Astrocyte (in vitro differentiated cells and primary cell): ENCODE data around the gene ACTRT2. TPM values are rescaled to one million over a fixed set of nuclear protein-coding genes. Genes with fewer than 3 reads are reported as not detected.

Experiments used
- DNase-seq: peaks from one replicate; pipeline ENCODE4 v3.0.0-alpha.2; 2010; ENCODE audit warnings: low read depth
- FAIRE-seq: peaks from 2 replicates; lab custom pipeline; 2011; peaks lifted over from hg19 to GRCh38; lab: Jason Lieb, UNC
- H2AFZ ChIP-seq: 2 replicates; pipeline ENCODE4 v1.6.0; 2012; ENCODE audit warnings: low read depth, low read length, inconsistent platforms
- H3K27ac ChIP-seq: 2 replicates; pipeline ENCODE4 v1.5.1; 2011; ENCODE audit warnings: low read depth, low read length, inconsistent platforms
- H3K27me3 ChIP-seq: 2 replicates; pipeline ENCODE4 v1.6.0; 2011; ENCODE audit warnings: low read length, inconsistent platforms; ENCODE audit not compliant: insufficient read depth
- H3K36me3 ChIP-seq: 2 replicates; pipeline ENCODE4 v1.5.1; 2011; ENCODE audit warnings: low read length, inconsistent platforms; ENCODE audit not compliant: insufficient read depth
- H3K4me1 ChIP-seq: 2 replicates; pipeline ENCODE4 v1.5.1; 2011; ENCODE audit warnings: low read length, inconsistent platforms; ENCODE audit not compliant: insufficient read depth
- H3K4me2 ChIP-seq: 2 replicates; pipeline ENCODE4 v1.6.0; 2012; ENCODE audit warnings: low read length, inconsistent platforms
- H3K4me3 ChIP-seq: 2 replicates; pipeline ENCODE4 v1.5.1; 2011; ENCODE audit warnings: low read depth, mild to moderate bottlenecking, low read length, inconsistent platforms; ENCODE audit not compliant: insufficient read depth
- H3K79me2 ChIP-seq: 2 replicates; pipeline ENCODE4 v1.6.0; 2012; ENCODE audit warnings: mild to moderate bottlenecking, low read length, inconsistent platforms; ENCODE audit not compliant: insufficient read depth
- H3K9ac ChIP-seq: 2 replicates; pipeline ENCODE4 v1.6.0; 2012; ENCODE audit warnings: mild to moderate bottlenecking, low read length, inconsistent platforms
- H3K9me3 ChIP-seq: 2 replicates; pipeline ENCODE4 v1.5.1; 2012; ENCODE audit warnings: low read depth, mild to moderate bottlenecking, low read length, inconsistent platforms; ENCODE audit not compliant: insufficient read depth
- H4K20me1 ChIP-seq: 2 replicates; pipeline ENCODE4 v1.6.0; 2012; ENCODE audit warnings: low read length, inconsistent platforms; ENCODE audit not compliant: insufficient read depth
- H3K27ac Mint-ChIP-seq: one replicate; pipeline ENCODE4 v1.8.0; 2021; ENCODE audit warnings: mild to moderate bottlenecking, mixed read lengths; ENCODE audit not compliant: unreplicated experiment
- H3K27me3 Mint-ChIP-seq: one replicate; pipeline ENCODE4 v1.8.0; 2021; ENCODE audit warnings: low read depth, mixed read lengths; ENCODE audit not compliant: unreplicated experiment
- H3K36me3 Mint-ChIP-seq: one replicate; pipeline ENCODE4 v1.8.0; 2021; ENCODE audit warnings: low read depth, mixed read lengths; ENCODE audit not compliant: unreplicated experiment
- H3K4me1 Mint-ChIP-seq: one replicate; pipeline ENCODE4 v1.8.0; 2021; ENCODE audit warnings: low read depth, mixed read lengths; ENCODE audit not compliant: unreplicated experiment
- H3K4me3 Mint-ChIP-seq: one replicate; pipeline ENCODE4 v1.8.0; 2021; ENCODE audit warnings: mild to moderate bottlenecking, moderate library complexity, mixed read lengths; ENCODE audit not compliant: unreplicated experiment
- H3K9me3 Mint-ChIP-seq: one replicate; pipeline ENCODE4 v1.8.0; 2021; ENCODE audit warnings: mild to moderate bottlenecking, mixed read lengths; ENCODE audit not compliant: unreplicated experiment
- CTCF ChIP-seq: IDR thresholded peaks from 2 replicates; pipeline ENCODE4 v1.5.1; 2011; ENCODE audit warnings: low read depth, mild to moderate bottlenecking, inconsistent platforms, low read length, moderate library complexity; ENCODE audit not compliant: insufficient read depth
- EZH2 ChIP-seq: IDR thresholded peaks from 2 replicates; pipeline ENCODE4 v1.6.1; 2012; ENCODE audit warnings: mild to moderate bottlenecking, low read length, inconsistent platforms; ENCODE audit not compliant: insufficient read depth
- total RNA-seq: library from RNA; stranded (reverse); gene quantifications from 2 replicates; pipeline ENCODE4 v1.2.1, GENCODE V29; 2021

ACTRT2 gene
- total RNA-seq, 1 donor from 2014 or later = not detected

GRCh38 chr1:3001471-3002348 is 19.6 kb upstream of the ACTRT2 start:
- TF ChIP-seq CTCF (no peak), EZH2 (no peak)

DNA sequence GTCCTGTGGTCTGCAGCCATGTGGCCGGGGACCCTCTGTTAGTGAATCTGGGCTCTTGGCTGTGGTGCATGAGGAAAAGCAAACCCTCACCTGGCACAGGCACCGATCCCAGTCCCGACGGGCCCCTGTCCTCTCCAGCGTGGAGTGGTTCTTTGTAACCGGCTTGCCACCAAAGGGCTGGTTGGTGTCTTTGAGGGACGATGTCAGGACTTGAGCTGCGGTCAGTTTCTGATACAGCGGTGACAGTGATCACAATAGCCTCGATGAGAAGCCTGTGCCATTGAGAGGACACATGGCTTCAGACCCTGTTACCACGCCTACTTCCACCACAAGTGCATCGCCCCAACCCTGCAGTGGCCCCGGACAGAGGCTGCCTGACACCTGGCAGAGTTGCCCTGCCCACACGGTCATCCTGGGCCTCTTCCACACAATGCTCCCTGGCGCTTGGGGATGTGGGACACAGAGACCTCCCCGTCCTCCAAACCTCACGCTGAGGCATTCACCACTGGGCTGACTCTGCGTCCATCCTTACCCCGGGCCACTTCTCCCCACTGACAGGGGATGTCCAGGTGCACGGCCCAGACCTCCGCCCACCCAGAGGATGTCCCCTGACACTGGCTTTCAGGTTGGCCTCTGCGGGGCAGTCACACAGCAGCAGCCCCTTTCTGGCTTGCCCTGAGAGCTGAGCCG is 18.8 kb upstream of the ACTRT2 start:
- Histone ChIP-seq H3K27me3 (no peaks in the 10 kb centered on the region), H2AFZ (no peak overlapping the region), H3K27ac (no peak overlapping the region), H3K79me2 (no peaks in the 10 kb centered on the region), H3K4me1 (no peaks in the 10 kb centered on the region), H3K4me2 (no peak overlapping the region), H3K9ac (no peak overlapping the region), H3K9me3 (peaks cover 3% of the 10 kb centered on the region), H3K36me3 (no peaks in the 10 kb centered on the region), H4K20me1 (no peaks in the 10 kb centered on the region), H3K4me3 (no peak overlapping the region)
- no peak overlapping the region for H3K27ac Mint-ChIP-seq
- peaks cover 46% of the 10 kb centered on the region for H3K27me3 Mint-ChIP-seq
- TF ChIP-seq EZH2 (no peak), CTCF (no peak)
- DNase-seq (no peak), FAIRE-seq (no peak)
- H3K9me3 Mint-ChIP-seq = peaks cover 16% of the 10 kb centered on the region
- no peak overlapping the region for H3K4me3 Mint-ChIP-seq
- H3K36me3 Mint-ChIP-seq = peaks cover 1% of the 10 kb centered on the region
- H3K4me1 Mint-ChIP-seq = no peaks in the 10 kb centered on the region

More at GRCh38 chr1:3001471-3002348, 19.6 kb upstream of the ACTRT2 start:
- Mint-ChIP-seq H3K27ac (no peak overlapping the region), H3K27me3 (peaks cover 46% of the 10 kb centered on the region), H3K4me1 (no peaks in the 10 kb centered on the region), H3K36me3 (peaks cover 1% of the 10 kb centered on the region), H3K4me3 (no peak overlapping the region), H3K9me3 (peaks cover 12% of the 10 kb centered on the region)
- Histone ChIP-seq H3K27me3 (no peaks in the 10 kb centered on the region), H3K79me2 (no peaks in the 10 kb centered on the region), H3K4me3 (no peak overlapping the region), H3K4me2 (no peak overlapping the region), H3K9me3 (no peaks in the 10 kb centered on the region), H3K9ac (no peak overlapping the region), H4K20me1 (no peaks in the 10 kb centered on the region), H3K27ac (no peak overlapping the region), H2AFZ (no peak overlapping the region), H3K36me3 (no peaks in the 10 kb centered on the region), H3K4me1 (no peaks in the 10 kb centered on the region)
- FAIRE-seq = no peak
- no peak for DNase-seq
